HG02759 (cell line): ENCODE results near the gene SYCP2.

Source experiments
- ATAC-seq: cut with Tn5 transposase; IDR thresholded peaks from one replicate; pipeline ENCODE4 v1.9.1; 2021; ENCODE audit warnings: mild to moderate bottlenecking, moderate library complexity; ENCODE audit not compliant: unreplicated experiment

The SYCP2 gene

DNA sequence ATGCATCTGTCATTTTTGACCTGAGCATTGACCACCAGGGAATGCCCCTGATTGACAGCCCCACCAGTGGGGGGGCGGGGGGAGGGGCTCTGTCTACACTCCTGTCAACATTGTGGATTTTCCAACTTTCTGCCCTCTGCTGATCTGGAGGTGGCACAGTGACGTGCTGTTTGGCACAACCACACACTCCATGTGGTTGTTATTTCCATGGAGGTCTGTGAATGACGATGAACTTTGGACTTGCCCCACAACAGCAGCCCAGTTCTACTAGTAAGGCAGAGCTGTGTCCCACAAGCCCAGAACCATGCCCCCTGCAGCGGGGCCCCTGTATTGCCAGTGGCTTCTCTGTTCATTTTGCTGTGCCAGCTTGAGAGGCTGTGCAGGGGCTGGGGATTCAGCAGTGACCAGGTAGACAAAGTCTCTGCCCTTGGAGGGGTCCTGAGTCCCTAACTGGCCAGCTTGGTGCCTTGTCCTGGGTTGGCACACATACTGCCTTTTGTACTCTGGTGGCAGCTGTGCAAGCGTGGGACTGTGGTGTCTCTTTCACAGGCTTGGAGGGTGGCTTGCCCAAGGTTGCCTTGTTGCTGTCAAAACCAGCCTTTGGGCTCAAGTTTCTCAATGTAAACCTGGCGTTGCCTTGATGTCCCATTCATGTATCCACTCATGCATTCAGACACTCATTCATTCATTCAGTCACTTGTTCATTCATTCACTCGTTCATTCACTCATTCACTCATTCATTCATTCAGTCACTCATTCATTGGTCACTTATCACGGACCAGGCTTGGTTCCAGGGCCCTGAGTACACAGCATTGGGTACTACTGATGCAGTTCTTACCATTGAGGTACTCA lies 108.5 kb downstream of the SYCP2 start:
- ATAC-seq, result no peak

GRCh38 chr20:59823491-59824259 lies 109.8 kb downstream of the SYCP2 start:
- no peak for ATAC-seq

GRCh38 chr20:59823030-59823423 lies 110.4 kb downstream of the SYCP2 start:
- no peak for ATAC-seq

DNA sequence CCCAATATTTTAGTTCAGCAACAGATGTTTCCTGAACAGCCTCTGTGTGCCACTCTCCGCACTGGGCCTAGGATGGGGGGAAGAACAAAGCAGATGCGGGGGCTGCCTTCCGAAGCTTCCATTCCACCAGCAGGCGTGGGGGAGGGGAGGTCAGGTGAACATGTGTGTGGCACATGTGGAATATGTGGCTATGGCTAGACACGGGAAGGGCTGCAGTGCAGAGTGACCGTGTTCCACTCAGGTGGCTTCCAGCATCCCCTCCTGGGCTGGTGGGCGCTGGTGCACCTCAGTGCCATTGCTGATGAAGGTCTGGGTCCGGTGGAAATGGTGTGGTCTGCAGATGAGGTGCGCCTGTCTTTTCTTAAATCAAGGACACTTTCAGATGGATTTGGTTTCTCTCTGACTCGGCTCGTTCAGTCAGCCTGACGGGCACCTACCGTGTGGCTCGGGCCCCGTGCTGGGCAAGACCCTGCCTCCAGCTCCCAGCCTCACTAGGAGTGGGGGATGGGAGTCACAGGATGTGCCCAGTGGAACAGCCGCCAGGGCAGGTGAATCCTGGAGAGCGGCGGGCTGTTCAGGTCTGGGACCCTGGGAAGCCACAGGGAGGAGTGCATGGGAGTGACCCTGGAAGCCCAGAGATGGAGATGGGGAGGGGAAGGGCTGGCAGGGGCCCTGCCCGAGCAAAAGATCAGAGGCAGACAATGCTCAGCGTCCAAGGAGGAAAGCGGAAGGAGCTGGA lies 111.0 kb downstream of the SYCP2 start:
- ATAC-seq, result no peak

GRCh38 chr20:59821788-59822187 lies 111.6 kb downstream of the SYCP2 start:
- ATAC-seq, result no peak

GRCh38 chr20:59821201-59821600 lies 112.2 kb downstream of the SYCP2 start:
- ATAC-seq, result no peak

DNA sequence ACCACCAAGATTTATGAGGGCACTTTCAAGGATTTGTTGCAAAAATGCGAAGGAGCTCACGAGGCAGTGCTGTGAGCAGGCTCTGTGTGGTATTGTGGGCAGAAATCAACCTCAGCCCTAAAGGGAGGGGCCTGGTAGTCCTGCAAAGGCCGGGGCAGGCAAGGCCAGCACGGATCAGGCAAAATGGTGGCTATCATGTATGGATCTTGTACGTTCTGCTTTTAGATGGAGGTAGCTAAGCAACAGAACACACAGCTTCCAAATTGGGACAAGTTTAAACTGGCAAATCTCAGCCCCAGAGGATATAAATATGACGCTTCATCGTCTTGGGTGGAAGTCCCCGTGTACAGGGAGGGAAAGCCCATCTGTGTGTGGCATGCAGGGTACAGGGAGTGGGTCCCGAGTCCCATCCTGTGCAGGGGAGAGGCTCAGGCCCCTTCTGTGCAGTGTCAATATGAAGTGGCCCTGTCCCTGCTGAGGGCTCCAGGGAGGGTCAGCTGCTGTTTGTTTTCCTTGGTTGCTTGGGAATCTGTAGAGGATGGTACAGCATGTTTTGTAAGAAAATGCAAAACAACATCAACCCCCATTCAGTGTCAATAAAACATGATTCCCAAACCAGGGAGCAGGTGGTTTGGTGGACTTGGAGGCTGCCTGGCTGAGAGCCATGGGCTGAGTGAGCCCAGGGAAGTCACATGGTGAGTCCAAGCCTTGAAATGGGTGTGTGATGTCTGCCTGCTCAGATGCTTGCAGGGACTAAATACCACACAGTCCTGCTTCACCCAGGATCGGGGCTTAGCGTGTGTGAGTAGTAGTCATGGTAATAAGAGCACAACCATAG lies 113.0 kb downstream of the SYCP2 start:
- no peak for ATAC-seq

DNA sequence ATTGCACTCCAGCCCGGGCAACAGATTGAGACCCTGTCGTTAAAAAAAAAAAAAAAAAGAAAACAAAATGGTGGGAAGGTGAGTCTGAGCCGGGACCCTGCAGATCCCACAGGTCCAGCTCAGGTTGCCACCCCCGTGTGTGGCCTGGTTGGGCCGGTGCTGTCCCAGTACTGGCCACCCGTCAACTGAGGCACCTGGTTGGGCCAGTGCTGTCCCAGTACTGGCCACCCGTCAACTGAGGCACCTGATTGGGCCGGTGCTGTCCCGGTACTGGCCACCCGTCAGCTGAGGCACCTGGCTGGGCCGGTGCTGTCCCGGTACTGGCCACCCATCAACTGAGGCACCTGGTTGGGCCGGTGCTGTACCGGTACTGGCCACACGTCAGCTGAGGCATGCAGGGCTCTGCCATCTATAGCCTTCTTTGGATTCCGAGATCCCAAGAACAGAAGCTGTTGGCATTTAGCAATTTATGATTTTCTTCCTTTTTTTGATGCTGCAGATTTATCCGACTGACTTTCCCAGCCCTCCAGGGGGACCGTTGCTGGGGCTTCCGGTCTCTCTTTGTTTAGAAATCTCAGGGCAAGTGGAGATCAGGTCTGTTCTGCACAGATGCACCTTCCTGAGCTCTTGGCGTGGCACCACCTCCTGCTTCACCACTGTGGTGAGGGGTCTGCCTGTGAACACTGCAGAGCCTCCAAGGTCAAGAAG lies 113.8 kb downstream of the SYCP2 start:
- ATAC-seq, result no peak

DNA sequence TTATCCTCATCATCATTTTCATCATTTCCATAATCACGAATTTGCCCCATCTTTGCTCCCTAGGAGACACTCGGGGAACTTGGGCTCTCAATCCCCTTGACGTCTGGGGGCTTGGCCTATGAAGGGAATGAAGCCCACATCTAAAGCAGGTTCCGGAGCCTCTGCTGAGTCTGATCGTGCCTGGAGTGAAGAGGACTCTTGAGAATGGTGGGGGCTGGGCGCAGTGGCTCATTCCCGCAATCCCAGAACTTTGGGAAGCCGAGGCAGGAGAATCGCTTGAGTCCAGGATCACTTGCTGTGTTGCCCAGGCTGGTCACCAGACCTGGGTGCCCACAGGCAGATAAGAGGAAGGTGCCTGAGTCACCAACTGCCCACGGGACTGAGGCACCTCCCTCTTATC lies 114.5 kb downstream of the SYCP2 start:
- no peak for ATAC-seq

DNA sequence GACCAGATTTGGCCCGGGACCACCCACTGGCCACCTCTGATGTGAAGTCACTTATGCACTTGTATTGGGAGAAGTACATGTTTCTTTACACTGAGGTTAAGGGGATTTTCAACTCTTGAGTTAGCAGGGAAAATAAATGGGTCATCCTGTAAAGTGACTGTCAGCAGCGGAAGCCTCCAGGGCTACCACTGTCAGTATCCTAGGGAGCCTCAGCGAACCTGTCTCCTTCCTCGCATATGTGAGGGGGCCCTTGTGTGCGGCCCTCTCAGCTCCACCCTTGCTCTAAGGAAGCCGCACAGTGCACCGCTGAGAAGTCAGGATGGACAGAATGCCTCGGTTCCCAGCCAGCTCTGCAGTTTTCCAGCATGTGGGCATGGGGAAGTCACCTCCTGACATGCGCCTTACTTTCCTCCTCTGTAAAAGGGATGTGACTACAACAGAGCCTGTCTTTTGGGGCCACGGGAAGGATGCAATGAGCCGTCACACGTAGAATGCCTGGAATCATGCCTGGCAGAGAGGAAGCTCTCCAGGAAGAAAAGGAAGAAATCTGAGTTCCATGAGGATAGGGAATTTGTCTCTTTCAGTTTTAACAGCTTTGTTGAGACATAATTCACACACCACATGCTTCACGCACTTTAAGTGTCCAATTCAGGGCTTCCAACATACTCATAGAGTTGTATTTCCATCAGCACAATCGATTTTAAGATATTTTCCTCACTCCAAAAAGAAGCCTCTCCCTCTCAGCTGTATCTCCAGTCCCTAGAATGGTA lies 115.4 kb downstream of the SYCP2 start:
- ATAC-seq, result no peak

GRCh38 chr20:59817406-59817805 lies 116.0 kb downstream of the SYCP2 start:
- ATAC-seq, result no peak

DNA sequence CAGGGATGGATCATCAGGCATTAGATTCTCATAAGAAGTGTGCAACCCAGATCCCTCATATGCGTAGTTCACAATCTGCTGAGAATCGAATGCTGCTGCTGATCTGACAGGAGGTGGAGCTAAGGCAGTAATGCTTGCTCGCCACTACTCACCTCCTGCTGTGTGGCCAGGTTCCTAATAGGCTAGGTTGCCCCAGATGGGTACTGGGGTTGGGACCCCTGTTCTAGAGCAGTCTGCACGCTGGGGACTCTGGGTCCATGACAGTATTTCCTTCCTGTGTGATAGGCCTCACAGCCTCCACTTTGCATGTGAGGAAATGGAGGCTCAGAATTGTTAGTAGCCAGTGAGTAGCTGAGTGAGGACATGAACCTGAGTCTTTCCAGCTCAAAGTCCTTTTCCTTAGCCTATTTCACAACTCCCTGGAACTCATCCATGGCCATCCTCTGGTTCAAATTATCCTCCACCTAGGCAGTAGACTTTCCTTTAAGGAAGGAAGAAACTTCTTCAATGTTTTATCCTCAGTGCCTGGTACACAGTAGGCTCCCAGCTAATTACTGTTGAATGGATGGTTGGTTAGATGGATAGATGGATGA lies 117.2 kb downstream of the SYCP2 start:
- ATAC-seq, result no peak

- ATAC-seq, result no peak
These were observed 118.5 kb downstream of the SYCP2 start for GRCh38 chr20:59814840-59815340.

GRCh38 chr20:59813948-59814839 lies 119.2 kb downstream of the SYCP2 start:
- ATAC-seq, result no peak
